ENCODE results near the gene RASAL2. TPM values are rescaled to one million over a fixed set of nuclear protein-coding genes. Genes with fewer than 3 reads are reported as not detected.

The RASAL2 gene
- total and polyA plus RNA-seq, 2 experiments from 2014 or later, result 16.0 to 42.2 TPM

DNA sequence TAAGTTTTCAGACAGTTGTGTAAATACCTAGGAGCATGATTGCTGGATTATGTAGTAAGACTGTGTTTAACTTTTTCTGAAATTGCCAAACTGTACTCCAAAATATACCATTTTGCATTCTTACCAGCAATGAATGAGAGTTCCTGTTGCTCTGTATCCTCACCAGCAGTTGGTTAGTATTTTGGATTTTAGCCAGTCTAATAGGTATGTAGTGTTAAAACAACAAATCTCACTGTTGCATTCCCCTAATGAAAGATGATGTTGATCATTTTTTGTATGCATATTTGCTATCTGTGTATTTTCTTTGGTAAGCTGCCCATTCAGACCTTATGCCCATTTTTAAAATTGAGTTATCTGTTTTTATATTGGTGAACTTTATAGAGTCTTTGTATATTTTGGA, 89.9 kb downstream of the RASAL2 start:
- H2AFZ ChIP-seq, result no peak overlapping the region
- Mint-ChIP-seq H3K9me3 (no peaks in the 10 kb centered on the region; the same call in 2 of the 3 replicates), H3K4me3 (no peak overlapping the region), H3K27ac (no peak overlapping the region), H3K36me3 (ENCODE audit: low read depth) (no peaks in the 10 kb centered on the region), H3K4me1 (peaks cover 11% of the 10 kb centered on the region), H3K27me3 (ENCODE audit: insufficient read depth, low read depth, poor library complexity) (no peaks in the 10 kb centered on the region)
- H3K4me2 ChIP-seq, result no peak overlapping the region
- H4K20me1 ChIP-seq (replicated peaks; ENCODE audit: insufficient read depth), result peaks cover 4% of the 10 kb centered on the region; the same call in 1 of the 2 replicates
- DNase-seq (ENCODE audit: low spot score), result no peak
- no peaks in the 10 kb centered on the region for H3K4me1 ChIP-seq (ENCODE audit: insufficient read depth)
- no peaks in the 10 kb centered on the region for H3F3A ChIP-seq (replicated peaks; ENCODE audit: low read depth)
- no peak overlapping the region for H3K4me3 ChIP-seq
- no peaks in the 10 kb centered on the region for H3K9me2 ChIP-seq (ENCODE audit: insufficient read depth)
- TF ChIP-seq ZNF114 (CRISPR knock-in tag; IDR thresholded peaks at IDR 0.05) (no peak), STAT1 (IDR thresholded peaks at IDR 0.05; ENCODE audit: unreplicated experiment) (no peak), POLR2AphosphoS5 (IDR thresholded peaks at IDR 0.05; ENCODE audit: low read depth) (no peak), CREB1 (CRISPR knock-in tag; IDR thresholded peaks at IDR 0.05; ENCODE audit: low read depth) (no peak), ZNF331 (CRISPR knock-in tag; IDR thresholded peaks at IDR 0.05; ENCODE audit: low read depth) (no peak), NANOG (IDR thresholded peaks at IDR 0.05; ENCODE audit: borderline replicate concordance) (no peak), EZH2phosphoT487 (IDR thresholded peaks at IDR 0.05; ENCODE audit: unreplicated experiment) (no peak), EZH2 (IDR thresholded peaks at IDR 0.05; ENCODE audit: low read depth, unreplicated experiment) (no peak), JUNB (IDR thresholded peaks at IDR 0.05; ENCODE audit: unreplicated experiment) (no peak)
- TF ChIP-seq, protein P1, sequence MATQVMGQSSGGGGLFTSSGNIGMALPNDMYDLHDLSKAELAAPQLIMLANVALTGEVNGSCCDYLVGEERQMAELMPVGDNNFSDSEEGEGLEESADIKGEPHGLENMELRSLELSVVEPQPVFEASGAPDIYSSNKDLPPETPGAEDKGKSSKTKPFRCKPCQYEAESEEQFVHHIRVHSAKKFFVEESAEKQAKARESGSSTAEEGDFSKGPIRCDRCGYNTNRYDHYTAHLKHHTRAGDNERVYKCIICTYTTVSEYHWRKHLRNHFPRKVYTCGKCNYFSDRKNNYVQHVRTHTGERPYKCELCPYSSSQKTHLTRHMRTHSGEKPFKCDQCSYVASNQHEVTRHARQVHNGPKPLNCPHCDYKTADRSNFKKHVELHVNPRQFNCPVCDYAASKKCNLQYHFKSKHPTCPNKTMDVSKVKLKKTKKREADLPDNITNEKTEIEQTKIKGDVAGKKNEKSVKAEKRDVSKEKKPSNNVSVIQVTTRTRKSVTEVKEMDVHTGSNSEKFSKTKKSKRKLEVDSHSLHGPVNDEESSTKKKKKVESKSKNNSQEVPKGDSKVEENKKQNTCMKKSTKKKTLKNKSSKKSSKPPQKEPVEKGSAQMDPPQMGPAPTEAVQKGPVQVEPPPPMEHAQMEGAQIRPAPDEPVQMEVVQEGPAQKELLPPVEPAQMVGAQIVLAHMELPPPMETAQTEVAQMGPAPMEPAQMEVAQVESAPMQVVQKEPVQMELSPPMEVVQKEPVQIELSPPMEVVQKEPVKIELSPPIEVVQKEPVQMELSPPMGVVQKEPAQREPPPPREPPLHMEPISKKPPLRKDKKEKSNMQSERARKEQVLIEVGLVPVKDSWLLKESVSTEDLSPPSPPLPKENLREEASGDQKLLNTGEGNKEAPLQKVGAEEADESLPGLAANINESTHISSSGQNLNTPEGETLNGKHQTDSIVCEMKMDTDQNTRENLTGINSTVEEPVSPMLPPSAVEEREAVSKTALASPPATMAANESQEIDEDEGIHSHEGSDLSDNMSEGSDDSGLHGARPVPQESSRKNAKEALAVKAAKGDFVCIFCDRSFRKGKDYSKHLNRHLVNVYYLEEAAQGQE (IDR thresholded peaks at IDR 0.05; ENCODE audit: unreplicated experiment), result no peak
- TF ChIP-seq, protein P2, sequence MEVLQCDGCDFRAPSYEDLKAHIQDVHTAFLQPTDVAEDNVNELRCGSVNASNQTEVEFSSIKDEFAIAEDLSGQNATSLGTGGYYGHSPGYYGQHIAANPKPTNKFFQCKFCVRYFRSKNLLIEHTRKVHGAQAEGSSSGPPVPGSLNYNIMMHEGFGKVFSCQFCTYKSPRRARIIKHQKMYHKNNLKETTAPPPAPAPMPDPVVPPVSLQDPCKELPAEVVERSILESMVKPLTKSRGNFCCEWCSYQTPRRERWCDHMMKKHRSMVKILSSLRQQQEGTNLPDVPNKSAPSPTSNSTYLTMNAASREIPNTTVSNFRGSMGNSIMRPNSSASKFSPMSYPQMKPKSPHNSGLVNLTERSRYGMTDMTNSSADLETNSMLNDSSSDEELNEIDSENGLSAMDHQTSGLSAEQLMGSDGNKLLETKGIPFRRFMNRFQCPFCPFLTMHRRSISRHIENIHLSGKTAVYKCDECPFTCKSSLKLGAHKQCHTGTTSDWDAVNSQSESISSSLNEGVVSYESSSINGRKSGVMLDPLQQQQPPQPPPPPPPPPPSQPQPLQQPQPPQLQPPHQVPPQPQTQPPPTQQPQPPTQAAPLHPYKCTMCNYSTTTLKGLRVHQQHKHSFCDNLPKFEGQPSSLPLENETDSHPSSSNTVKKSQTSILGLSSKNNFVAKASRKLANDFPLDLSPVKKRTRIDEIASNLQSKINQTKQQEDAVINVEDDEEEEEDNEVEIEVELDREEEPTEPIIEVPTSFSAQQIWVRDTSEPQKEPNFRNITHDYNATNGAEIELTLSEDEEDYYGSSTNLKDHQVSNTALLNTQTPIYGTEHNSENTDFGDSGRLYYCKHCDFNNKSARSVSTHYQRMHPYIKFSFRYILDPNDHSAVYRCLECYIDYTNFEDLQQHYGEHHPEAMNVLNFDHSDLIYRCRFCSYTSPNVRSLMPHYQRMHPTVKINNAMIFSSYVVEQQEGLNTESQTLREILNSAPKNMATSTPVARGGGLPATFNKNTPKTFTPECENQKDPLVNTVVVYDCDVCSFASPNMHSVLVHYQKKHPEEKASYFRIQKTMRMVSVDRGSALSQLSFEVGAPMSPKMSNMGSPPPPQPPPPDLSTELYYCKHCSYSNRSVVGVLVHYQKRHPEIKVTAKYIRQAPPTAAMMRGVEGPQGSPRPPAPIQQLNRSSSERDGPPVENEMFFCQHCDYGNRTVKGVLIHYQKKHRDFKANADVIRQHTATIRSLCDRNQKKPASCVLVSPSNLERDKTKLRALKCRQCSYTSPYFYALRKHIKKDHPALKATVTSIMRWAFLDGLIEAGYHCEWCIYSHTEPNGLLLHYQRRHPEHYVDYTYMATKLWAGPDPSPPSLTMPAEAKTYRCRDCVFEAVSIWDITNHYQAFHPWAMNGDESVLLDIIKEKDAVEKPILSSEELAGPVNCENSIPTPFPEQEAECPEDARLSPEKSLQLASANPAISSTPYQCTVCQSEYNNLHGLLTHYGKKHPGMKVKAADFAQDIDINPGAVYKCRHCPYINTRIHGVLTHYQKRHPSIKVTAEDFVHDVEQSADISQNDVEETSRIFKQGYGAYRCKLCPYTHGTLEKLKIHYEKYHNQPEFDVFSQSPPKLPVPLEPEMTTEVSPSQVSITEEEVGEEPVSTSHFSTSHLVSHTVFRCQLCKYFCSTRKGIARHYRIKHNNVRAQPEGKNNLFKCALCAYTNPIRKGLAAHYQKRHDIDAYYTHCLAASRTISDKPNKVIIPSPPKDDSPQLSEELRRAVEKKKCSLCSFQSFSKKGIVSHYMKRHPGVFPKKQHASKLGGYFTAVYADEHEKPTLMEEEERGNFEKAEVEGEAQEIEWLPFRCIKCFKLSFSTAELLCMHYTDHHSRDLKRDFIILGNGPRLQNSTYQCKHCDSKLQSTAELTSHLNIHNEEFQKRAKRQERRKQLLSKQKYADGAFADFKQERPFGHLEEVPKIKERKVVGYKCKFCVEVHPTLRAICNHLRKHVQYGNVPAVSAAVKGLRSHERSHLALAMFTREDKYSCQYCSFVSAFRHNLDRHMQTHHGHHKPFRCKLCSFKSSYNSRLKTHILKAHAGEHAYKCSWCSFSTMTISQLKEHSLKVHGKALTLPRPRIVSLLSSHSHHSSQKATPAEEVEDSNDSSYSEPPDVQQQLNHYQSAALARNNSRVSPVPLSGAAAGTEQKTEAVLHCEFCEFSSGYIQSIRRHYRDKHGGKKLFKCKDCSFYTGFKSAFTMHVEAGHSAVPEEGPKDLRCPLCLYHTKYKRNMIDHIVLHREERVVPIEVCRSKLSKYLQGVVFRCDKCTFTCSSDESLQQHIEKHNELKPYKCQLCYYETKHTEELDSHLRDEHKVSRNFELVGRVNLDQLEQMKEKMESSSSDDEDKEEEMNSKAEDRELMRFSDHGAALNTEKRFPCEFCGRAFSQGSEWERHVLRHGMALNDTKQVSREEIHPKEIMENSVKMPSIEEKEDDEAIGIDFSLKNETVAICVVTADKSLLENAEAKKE (CRISPR knock-in tag; IDR thresholded peaks at IDR 0.05), result no peak
- TF ChIP-seq, protein P3, sequence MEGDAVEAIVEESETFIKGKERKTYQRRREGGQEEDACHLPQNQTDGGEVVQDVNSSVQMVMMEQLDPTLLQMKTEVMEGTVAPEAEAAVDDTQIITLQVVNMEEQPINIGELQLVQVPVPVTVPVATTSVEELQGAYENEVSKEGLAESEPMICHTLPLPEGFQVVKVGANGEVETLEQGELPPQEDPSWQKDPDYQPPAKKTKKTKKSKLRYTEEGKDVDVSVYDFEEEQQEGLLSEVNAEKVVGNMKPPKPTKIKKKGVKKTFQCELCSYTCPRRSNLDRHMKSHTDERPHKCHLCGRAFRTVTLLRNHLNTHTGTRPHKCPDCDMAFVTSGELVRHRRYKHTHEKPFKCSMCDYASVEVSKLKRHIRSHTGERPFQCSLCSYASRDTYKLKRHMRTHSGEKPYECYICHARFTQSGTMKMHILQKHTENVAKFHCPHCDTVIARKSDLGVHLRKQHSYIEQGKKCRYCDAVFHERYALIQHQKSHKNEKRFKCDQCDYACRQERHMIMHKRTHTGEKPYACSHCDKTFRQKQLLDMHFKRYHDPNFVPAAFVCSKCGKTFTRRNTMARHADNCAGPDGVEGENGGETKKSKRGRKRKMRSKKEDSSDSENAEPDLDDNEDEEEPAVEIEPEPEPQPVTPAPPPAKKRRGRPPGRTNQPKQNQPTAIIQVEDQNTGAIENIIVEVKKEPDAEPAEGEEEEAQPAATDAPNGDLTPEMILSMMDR (conservative IDR thresholded peaks at IDR 0.05; ENCODE audit: low read depth in 2 of 2), result no peak
- TF ChIP-seq, protein P4, sequence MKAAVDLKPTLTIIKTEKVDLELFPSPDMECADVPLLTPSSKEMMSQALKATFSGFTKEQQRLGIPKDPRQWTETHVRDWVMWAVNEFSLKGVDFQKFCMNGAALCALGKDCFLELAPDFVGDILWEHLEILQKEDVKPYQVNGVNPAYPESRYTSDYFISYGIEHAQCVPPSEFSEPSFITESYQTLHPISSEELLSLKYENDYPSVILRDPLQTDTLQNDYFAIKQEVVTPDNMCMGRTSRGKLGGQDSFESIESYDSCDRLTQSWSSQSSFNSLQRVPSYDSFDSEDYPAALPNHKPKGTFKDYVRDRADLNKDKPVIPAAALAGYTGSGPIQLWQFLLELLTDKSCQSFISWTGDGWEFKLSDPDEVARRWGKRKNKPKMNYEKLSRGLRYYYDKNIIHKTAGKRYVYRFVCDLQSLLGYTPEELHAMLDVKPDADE (IDR thresholded peaks at IDR 0.05), result no peak
- peaks cover 86% of the 10 kb centered on the region for H3K79me2 ChIP-seq (replicated peaks; ENCODE audit: insufficient read depth)
- no peak for ATAC-seq
- H3K27ac ChIP-seq (ENCODE audit: low read depth), result no peak overlapping the region
- H3K27me3 ChIP-seq (ENCODE audit: insufficient read depth), result no peaks in the 10 kb centered on the region
- H3K36me3 ChIP-seq (ENCODE audit: insufficient read depth), result no peaks in the 10 kb centered on the region

Measured in GM23338 (cell line).